Nephron (organoid): ENCODE measurements around the gene SIGLEC9.

ENCODE experiments used
- H3K27ac Mint-ChIP-seq, 3 experiments: 2 replicates each; pipeline ENCODE4 v1.8.0; 2020; ENCODE audit warnings: mixed read lengths in 3 of 3, mild to moderate bottlenecking in 2 of 3, moderate library complexity in 1 of 3
- H3K27me3 Mint-ChIP-seq: 2 replicates; pipeline ENCODE4 v1.8.0; 2021; ENCODE audit warnings: low read depth, mild to moderate bottlenecking, moderate library complexity, mixed read lengths
- H3K36me3 Mint-ChIP-seq: 2 replicates; pipeline ENCODE4 v1.8.0; 2020; ENCODE audit warnings: low read depth, mixed read lengths
- H3K4me1 Mint-ChIP-seq: 2 replicates; pipeline ENCODE4 v1.8.0; 2020; ENCODE audit warnings: mixed read lengths
- H3K4me3 Mint-ChIP-seq, 3 experiments: 2 replicates each; pipeline ENCODE4 v1.8.0; 2020; ENCODE audit warnings: mild to moderate bottlenecking in 3 of 3, mixed read lengths in 3 of 3, moderate library complexity in 2 of 3
- H3K9me3 Mint-ChIP-seq: 2 replicates; pipeline ENCODE4 v1.8.0; 2020; ENCODE audit warnings: mixed read lengths
- CTCF ChIP-seq, 3 experiments: fragments of 200-600 bp; sonication (generic); IDR thresholded peaks; one replicate each; pipeline ENCODE4 v1.5.0; 2021; ENCODE audit warnings: antibody characterized with exemption in 3 of 3; ENCODE audit not compliant: unreplicated experiment in 3 of 3

Gene SIGLEC9

GRCh38 chr19:51127032-51127431 is 2.3 kb downstream of the SIGLEC9 start:
- H3K27ac Mint-ChIP-seq = peak overlapping the region; percentile 94 to 99 (median 97)
- H3K4me1 Mint-ChIP-seq = peaks cover 20% of the 10 kb centered on the region
- H3K4me3 Mint-ChIP-seq = no peak overlapping the region
- H3K36me3 Mint-ChIP-seq = no peaks in the 10 kb centered on the region
- H3K27me3 Mint-ChIP-seq = peaks cover 4% of the 10 kb centered on the region
- TF ChIP-seq CTCF (IDR thresholded peaks at IDR 0.05; ENCODE audit: unreplicated experiment in 3 of 3) = no peak
- no peaks in the 10 kb centered on the region for H3K9me3 Mint-ChIP-seq

- Mint-ChIP-seq H3K27me3 (peaks cover 3% of the 10 kb centered on the region), H3K27ac (peak overlapping the region; percentile 94 to 99 (median 97)), H3K4me3 (peak overlapping the region; percentile 4 to 51 (median 32)), H3K36me3 (no peaks in the 10 kb centered on the region), H3K9me3 (peaks cover 2% of the 10 kb centered on the region), H3K4me1 (peaks cover 27% of the 10 kb centered on the region)
- TF ChIP-seq CTCF (IDR thresholded peaks at IDR 0.05; ENCODE audit: unreplicated experiment in 3 of 3) = no peak
Observed at GRCh38 chr19:51127755-51128154, 3.0 kb downstream of the SIGLEC9 start.

GRCh38 chr19:51128227-51128626 is 3.5 kb downstream of the SIGLEC9 start:
- H3K27ac Mint-ChIP-seq = peak overlapping the region; percentile 94 to 99 (median 99)
- peaks cover 3% of the 10 kb centered on the region for H3K27me3 Mint-ChIP-seq
- peak overlapping the region in 1 of 3 experiments; percentile 67 for H3K4me3 Mint-ChIP-seq
- peaks cover 2% of the 10 kb centered on the region for H3K9me3 Mint-ChIP-seq
- H3K36me3 Mint-ChIP-seq = no peaks in the 10 kb centered on the region
- no peak for TF ChIP-seq CTCF (IDR thresholded peaks at IDR 0.05; ENCODE audit: unreplicated experiment in 3 of 3)
- H3K4me1 Mint-ChIP-seq = peaks cover 27% of the 10 kb centered on the region

DNA sequence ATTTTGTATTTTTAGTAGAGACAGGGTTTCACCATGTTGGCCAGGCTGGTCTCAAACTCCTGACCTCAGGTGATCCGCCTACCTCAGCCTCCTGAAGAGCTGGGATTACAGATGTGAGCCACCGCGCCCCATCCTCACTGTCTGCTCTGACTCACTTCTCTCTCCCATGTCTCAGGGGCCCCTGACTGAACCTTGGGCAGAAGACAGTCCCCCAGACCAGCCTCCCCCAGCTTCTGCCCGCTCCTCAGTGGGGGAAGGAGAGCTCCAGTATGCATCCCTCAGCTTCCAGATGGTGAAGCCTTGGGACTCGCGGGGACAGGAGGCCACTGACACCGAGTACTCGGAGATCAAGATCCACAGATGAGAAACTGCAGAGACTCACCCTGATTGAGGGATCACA is 5.0 kb downstream of the SIGLEC9 start:
- Mint-ChIP-seq H3K27ac (peak overlapping the region; percentile 64 to 99 (median 85)), H3K36me3 (no peaks in the 10 kb centered on the region), H3K9me3 (peaks cover 4% of the 10 kb centered on the region), H3K27me3 (peaks cover 3% of the 10 kb centered on the region), H3K4me3 (no peak overlapping the region), H3K4me1 (peaks cover 27% of the 10 kb centered on the region)
- TF ChIP-seq CTCF (IDR thresholded peaks at IDR 0.05; ENCODE audit: unreplicated experiment in 3 of 3) = no peak

GRCh38 chr19:51131780-51132680 is 7.3 kb downstream of the SIGLEC9 start:
- H3K27ac Mint-ChIP-seq = peak overlapping the region; percentile 73 to 85 (median 75)
- H3K36me3 Mint-ChIP-seq = no peaks in the 10 kb centered on the region
- peaks cover 23% of the 10 kb centered on the region for H3K4me1 Mint-ChIP-seq
- H3K27me3 Mint-ChIP-seq = peaks cover 7% of the 10 kb centered on the region
- TF ChIP-seq CTCF (IDR thresholded peaks at IDR 0.05; ENCODE audit: unreplicated experiment in 3 of 3) = peak in 1 of 3 experiments; percentile 10
- H3K4me3 Mint-ChIP-seq = peak overlapping the region in 1 of 3 experiments; percentile 8
- peaks cover 7% of the 10 kb centered on the region for H3K9me3 Mint-ChIP-seq
